CMK (cell line): Measurements from ENCODE around the gene ZNF273.
"Not testable (repeated sequence)": the region's sequence is repeated elsewhere in the genome, so short reads cannot be mapped to it uniquely, and the experiment has no call there.

Source experiments
- DNase-seq: peaks from one replicate; pipeline ENCODE4 v3.0.0-alpha.2; 2010; ENCODE audit warnings: low read depth

ZNF273 gene

GRCh38 chr7:64902806-64903721 lies at the start of gene ZNF273:
Gene ZNF273 (plus strand): TSS chr7:64903273. CDS start chr7:64903318, 45 bp downstream.
- DNase-seq: peak; percentile 72

- no peak for DNase-seq
Observed at GRCh38 chr7:64853679-64854078, 49.4 kb upstream of the ZNF273 start.

GRCh38 chr7:64854969-64855368 lies 48.1 kb upstream of the ZNF273 start:
- DNase-seq: no peak

GRCh38 chr7:64863021-64863420 lies 40.1 kb upstream of the ZNF273 start:
- no peak for DNase-seq

- not testable (repeated sequence) for DNase-seq
Observed at GRCh38 chr7:64863530-64863929, 39.5 kb upstream of the ZNF273 start.

- DNase-seq: no peak
Observed at GRCh38 chr7:64863969-64864368, 39.1 kb upstream of the ZNF273 start.

GRCh38 chr7:64867863-64868440 lies 35.1 kb upstream of the ZNF273 start:
- DNase-seq: no peak

GRCh38 chr7:64868499-64868898 lies 34.6 kb upstream of the ZNF273 start:
- no peak for DNase-seq

GRCh38 chr7:64869121-64869725 lies 33.9 kb upstream of the ZNF273 start:
- no peak for DNase-seq

GRCh38 chr7:64869912-64870562 lies 33.0 kb upstream of the ZNF273 start:
- no peak for DNase-seq

- DNase-seq: no peak
Observed at GRCh38 chr7:64870656-64871055, 32.4 kb upstream of the ZNF273 start.

GRCh38 chr7:64871761-64872160 lies 31.3 kb upstream of the ZNF273 start:
- DNase-seq: no peak

- no peak for DNase-seq
Observed at GRCh38 chr7:64872351-64873154, 30.5 kb upstream of the ZNF273 start.

- no peak for DNase-seq
Observed at GRCh38 chr7:64873155-64873500, 29.9 kb upstream of the ZNF273 start.

GRCh38 chr7:64873517-64873916 lies 29.6 kb upstream of the ZNF273 start:
- DNase-seq: no peak

- no peak for DNase-seq
Observed at GRCh38 chr7:64874114-64874513, 29.0 kb upstream of the ZNF273 start.

- DNase-seq: no peak
Observed at GRCh38 chr7:64874562-64875250, 28.4 kb upstream of the ZNF273 start.

GRCh38 chr7:64875258-64875657 lies 27.8 kb upstream of the ZNF273 start:
- no peak for DNase-seq

- DNase-seq: no peak
Observed at GRCh38 chr7:64875658-64876406, 27.2 kb upstream of the ZNF273 start.
